HG02588 (cell line): Measurements from ENCODE around the gene NSG1.

Experiments
- ATAC-seq: cut with Tn5 transposase; IDR thresholded peaks from one replicate; pipeline ENCODE4 v1.9.1; 2021; ENCODE audit warnings: mild to moderate bottlenecking, moderate library complexity; ENCODE audit not compliant: unreplicated experiment

NSG1 gene

DNA sequence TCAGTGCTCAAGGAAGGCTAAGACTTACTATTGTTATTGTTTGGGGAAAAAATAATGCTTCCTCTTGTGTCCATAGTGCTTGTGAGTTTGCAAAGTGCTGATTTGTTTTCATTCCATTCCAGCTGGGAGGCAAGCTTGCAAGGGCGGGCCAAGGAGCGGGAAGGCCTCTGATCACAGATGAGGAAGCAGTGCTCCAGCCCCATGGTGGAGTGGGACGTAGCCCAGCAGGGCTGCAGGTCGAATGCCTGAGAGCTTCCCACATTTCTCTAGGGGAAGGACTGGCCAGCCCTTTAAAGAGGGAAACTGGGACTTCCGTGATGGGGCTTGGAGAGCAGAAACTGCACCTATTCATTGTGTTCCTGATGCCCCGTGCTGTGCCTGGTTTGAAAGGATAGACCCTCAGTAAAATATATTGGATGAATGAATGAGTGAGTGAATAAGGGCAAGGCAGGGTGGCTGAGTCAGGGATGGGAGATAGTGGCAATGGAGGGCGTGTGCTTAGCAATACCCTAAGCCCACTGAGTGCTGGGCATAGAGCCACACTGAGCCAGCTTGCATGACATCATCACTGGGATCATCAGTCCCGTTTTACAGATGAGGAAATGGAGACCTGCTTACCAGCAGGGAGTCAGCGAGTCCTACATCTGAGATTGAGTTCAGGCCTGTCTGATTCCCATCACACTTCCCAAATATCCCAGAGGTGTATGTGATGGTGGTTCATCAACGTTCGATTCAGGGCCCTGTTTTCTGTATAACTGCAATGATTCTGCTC, 17.9 kb upstream of the NSG1 start:
- no peak for ATAC-seq

DNA sequence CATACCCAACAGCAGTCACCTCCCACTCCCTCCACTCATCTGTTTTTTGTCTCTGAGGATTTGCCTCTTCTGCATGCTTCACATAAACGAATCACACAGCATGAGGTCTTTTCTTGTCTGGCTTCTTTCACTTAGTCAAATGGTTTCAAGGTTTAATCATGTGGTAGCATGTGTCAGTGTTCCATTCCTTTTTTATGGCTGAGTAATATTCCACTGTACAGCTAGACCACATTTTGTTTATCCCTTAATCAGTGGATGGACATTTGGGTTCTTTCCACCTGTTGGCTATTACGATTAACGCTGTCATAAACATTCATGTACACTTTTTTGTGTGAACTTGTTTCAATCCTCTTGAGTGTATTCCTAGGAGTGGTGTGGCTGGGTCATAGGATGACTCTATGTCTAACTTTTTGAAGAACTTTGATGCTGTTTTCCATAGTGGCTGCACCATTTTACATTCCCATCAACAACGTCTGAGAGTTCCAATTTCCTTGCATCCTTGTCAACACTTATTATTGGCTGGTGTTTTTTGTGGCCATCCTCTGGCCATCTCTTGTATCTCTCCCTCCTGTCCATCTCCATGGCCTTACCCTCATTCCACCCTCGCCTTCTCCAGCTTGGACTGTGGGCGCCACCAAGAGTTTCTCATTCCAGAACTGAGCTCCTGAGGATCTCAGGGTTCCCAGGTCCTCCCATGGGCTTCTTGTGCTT, 12.4 kb upstream of the NSG1 start:
- ATAC-seq, result no peak

DNA sequence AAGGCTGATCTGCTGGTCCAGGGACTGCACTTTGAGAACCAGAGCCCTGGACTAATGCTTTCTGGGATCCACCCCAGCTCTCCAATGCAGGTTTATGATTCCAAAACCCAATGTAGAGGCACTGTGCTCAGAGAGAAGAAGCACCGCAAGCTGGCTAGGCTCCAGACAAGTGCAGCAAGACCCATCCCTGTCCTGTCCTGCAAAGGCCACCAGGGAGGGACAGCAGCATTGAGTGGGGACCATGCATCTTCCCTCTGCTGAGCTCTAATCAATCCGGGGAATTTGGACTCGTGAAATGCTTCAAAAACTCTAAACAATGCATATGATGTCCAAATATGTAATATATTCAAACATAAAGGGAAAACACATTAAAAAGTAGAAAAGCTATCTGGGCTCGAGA, 10.8 kb upstream of the NSG1 start:
- no peak for ATAC-seq

DNA sequence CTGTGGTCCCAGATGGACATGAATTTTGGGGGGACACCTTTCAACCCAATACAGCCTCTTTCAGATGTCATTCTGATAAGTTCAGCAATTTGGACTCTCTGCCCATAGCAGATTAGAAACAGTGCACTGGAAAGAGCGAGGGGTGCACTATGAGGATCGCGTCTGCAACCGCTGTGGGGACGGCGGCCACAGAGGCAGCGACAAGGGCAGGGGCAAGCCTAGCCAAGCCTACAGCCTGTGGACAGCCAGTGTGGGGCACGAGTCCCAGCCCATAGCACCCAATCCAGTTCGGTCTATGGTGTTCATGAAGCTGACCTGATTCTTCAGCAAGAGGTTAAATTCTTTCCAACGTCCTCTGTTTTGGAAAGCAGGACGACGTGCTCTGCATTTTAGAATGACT, 9.7 kb upstream of the NSG1 start:
- no peak for ATAC-seq

DNA sequence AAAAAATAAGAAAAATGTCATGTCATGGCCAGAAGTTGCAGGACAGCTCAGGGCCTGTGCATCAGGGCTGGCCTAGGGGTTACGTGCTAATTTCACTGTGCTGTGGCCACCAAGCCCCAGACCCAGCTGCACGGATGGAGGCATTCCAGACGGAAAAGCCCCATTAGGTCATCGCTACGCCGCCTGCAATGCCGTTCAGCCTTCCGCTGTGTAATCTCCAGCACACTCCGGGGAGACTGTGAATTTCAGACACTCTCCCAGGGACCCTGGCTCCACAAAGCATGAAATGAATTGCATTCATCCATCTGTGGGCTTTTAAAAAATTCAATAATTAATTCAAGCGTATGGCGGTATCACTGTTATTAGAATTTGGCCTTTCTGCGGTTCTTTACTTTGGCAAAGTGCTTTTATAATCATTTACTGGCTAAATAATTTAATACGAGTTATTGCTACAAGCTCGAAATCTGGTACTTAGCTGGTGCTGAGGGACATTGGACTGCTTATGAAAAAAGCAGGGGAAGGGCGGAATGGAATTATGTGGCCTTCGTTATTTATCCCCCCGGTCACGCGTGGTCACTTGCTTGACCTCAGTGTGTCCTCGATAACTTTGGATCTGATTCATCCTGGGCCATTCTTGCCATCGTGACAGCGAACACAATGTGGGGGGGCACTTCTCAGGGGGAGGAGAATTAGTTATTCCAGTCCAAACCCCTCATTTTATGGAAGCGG, 9.0 kb upstream of the NSG1 start:
- no peak for ATAC-seq

DNA sequence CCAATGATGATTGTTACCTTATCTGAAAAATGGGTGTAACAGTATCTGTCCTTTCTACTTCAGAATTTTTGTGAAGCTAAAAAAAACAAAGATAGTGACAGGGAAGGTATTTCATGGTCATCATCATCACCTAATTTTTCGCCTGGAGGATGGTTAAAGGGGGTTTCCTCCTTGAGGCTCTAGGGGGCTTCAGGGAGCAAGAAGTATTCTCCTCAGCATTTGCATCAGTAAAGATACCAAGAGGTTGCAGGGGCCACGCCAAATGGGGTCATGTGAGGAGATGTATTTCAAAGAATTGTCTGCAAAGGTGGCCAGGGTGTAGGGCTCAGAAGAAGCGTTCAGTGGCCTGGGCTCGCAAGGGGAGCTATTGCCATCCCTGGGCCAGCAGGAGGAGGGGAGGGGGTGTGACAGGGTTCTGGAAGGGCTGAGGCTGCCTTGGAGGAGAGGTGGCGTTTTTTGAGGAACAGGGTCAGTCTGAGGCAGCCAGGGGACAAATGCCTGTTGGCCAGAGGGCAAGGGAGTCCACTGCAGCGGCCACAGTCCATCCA, 7.3 kb upstream of the NSG1 start:
- ATAC-seq, result no peak

DNA sequence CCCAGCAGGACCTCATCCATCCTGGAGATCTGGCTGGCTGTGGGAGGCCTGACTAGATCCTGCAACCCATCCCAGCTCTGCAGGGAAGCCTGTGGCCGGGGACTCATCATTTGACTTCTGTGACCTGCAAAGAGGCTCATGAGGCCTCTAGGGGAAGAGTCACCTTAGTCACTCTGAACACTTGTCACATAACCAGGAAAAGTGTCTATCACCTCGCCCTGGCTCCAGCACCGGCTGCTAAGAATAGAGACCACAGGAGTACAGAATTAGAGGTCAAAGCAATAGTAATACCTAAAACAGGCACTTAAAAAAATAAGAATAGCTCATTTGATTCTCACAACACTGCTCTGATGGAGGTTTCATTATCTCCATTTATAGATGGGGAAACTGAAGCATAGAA, 3.8 kb upstream of the NSG1 start:
- no peak for ATAC-seq

DNA sequence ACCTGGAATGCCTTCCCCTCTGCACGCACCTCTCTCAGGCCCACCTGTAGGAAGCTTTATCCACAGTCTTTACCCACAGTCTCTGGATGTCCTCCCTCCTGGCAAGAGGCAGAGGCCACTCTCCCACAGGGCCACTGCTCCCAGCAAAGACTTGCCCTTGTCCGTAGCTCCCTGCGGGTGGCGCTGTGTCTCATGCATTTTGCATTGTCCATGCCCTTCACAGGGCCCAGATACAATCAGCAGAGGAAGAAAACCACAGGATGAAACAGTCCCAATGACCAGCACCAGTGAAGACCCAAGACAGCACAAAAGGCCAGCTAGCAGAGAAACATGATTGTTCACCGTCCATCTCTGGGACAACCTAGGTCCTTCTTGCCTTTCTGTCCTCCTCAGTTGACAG, 2.1 kb upstream of the NSG1 start:
- no peak for ATAC-seq

DNA sequence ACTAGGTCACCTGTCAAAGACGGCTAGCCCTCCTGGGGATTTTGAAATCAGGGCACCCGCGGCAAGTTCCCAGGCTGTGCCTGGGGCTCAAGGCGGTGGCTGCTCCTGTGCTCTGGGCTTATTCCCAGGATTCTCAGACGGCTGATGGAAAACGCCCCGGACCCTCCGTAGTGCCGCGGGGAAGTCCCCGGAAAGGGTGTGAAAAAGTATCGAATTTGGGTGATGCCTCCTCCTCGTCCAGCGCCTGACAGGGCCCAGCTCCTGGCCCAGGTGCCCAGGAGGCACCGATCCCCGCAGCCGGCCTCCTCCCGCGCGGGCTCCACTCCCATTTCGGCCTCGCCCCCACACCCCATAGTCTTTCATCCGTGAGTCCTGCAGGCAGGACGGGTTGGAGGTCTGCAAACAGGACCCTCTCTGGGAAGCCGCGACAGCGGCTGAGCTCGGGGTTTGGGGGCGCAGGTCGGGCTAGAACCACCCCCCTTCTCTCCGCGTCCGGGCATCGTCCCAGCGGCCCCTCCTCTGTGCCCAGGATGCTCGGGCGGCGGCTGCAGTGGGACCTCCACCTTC, 1.1 kb upstream of the NSG1 start:
- ATAC-seq, result no peak

DNA sequence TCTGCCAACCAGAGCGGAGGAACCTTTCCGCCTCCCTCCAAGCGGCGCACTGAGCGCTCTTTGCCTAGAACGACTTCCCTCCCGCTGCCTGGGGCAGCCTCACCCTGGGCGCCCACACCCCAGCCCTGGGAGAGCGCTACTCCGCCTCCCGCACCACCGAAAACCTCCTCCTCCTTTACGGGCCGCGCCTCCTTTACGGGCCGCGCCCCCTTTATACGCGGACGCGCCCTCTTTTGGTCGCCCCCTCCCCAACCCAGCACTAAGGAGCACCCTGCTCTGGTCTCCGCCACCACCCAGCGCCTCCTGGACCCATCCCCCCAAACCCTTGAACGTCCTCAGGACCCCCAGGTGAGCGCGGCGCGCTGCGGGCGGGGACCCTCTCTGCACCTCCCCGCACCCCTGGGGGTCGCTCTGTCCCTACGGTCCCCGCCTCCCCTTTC, 586 bp upstream of the NSG1 start:
- no peak for ATAC-seq

DNA sequence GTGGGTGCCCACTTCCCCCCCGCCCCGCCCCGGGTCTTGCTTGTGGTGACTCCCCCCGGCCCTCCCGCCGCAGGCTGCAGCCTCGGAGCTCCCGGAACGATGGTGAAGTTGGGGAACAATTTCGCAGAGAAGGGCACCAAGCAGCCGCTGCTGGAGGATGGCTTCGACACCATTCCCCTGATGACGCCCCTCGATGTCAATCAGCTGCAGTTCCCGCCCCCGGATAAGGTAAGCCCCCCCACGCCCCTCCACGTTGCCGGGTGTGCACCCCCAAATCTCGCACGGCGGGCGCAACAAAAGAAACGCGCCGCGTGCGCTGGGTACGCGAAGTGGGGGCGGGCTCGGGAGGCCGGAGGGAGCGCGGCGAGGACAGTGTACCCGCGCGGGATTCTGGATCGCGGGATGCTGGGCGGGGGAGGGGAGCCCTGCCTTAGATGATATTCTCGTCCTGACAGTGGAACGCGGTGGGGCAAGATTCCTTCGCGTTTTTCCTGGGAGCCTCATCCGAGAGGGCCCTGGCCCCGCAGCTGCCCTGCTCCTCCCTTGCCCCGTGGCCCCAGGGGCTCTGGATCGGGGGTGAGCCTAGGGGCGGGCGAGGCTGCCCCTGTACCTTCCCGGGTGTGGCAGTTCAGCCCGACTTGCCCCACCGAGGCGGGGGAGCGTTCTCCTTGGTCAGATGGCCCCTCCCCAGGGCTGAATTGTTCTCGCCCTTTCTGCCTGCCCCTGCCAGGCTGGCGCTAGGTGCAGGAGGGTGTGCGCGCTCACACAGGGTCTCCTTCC, 819 bp downstream of the NSG1 start:
- no peak for ATAC-seq

DNA sequence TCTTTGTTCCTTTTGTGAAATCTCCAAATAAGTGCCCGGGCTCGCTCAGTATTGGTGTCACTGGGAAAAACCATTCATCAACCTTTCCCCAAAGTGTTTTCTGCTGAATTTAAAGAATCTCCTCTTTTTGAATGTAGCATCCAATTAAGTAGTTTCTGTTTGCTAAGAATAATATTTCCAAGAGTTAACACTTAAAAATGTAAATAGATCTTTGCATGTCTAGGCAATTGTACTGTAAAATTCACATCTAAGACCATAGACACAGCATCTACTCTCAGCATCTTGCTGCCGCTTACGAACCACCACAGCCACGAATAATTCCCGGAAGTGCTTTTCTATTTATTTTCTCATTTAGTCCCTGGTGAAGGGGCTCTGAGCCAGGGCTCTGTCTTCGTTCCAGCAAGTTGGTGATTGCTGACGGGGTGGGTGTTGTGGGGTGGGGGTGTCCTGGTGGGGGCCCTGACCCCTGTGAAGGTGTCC, 1.4 kb downstream of the NSG1 start:
- ATAC-seq, result no peak

DNA sequence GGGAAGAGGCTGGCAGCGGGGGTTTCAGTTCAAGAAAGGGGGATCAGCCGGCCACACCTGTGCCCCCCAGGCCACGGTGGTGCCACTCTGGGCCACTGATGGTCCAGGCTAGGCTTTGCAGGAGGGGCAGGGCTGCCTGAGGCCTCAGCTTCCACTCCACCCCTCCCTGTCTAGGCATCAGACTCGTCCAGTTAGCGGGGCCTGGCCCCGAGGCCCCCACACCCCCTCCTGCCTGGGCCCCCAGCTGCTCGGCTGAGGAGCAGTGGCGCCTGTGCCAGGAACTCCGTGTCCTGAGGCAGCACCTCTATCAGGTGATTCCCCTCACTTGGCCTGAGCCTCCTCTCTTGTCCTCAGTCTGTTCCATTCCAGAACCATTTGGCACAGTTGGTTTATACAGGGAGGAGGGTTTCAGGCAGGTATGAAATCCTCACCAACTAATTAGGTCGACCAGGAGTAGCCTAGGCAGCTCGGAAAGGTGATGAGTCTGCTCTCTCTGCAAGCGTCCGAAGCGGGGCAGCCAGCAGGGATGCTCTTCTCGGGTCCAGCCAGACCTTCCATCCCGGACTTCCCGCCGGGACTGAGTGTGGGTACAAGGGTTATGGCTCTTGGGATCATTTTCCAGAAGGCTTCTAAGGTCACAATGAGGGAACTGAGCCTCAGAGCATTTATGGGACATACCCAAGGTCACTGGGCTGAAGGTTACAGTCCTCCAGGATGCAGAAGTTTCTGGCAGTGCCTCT, 2.1 kb downstream of the NSG1 start:
- ATAC-seq, result no peak

DNA sequence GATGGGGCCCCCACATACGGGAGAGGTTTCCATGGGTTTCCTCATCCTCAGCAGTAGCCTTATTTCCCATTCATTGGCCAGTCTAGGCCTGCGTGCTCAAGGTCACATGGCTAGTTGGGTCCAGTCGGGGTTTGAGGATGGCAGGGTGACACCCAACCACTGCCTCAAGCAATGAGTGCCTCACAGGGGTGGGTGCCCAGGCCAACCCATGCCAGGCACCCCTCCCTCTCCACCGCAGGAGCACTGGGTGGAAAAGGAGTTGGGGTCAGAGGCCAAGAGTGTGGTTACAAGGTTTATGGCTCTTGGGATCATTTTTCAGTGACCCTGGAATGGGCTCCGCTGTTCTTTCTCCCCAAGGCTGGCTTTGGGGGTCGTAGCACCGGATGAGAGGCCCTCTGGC, 3.1 kb downstream of the NSG1 start:
- ATAC-seq, result no peak

DNA sequence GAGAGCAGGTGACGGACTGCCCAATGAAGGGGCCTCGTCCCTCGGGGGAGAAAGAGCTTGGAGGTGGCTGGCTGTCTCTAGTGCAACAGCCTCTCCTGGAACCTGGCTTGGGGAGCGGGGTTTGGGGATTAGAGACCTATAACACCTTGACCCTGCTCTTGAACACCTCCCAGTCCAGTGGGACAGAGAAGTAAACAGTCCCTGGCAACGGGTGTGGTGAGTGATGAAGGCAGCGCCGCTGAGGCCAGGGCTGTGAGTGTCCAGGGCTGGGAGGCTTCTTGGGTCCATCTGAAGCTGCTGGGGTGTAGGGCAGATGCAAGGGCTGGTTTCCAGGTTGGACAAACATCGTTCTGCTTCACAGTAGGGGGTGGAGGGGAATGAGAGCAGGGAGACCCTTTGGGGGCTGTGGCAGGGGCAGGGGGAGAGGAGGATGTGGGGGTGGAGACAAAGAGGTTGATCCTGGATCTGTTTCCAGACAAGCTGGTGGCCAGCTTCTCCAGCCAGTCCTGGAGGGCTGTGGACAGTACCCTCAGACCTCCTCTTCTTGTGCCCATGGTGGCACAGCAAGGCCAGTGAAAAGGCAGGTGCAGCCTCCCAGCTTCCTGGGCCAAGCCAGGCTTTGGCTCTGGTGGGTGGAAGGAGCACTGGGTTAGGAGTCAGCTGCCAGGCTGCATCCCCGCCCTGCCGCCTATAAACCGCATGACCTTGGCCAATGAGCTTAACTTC, 3.8 kb downstream of the NSG1 start:
- ATAC-seq, result no peak

DNA sequence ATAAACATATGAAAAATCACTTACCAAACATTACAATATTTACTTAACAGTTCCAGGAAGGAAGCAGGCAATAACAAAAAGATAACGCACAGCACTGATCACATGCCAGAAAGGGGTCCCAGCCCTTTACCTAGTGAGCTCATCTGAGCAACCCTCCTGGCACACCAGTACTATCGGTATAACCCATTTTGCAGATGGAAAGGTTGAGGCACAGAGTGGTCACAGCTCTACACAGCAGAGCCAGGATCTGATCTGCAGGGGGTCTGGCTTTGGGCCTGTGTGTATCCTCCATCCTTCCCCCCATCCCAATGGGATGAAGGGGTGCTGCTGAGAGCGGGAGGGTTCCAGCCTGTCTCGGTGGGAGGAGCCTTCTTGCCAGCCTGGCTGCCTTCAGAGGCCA, 5.0 kb downstream of the NSG1 start:
- no peak for ATAC-seq

DNA sequence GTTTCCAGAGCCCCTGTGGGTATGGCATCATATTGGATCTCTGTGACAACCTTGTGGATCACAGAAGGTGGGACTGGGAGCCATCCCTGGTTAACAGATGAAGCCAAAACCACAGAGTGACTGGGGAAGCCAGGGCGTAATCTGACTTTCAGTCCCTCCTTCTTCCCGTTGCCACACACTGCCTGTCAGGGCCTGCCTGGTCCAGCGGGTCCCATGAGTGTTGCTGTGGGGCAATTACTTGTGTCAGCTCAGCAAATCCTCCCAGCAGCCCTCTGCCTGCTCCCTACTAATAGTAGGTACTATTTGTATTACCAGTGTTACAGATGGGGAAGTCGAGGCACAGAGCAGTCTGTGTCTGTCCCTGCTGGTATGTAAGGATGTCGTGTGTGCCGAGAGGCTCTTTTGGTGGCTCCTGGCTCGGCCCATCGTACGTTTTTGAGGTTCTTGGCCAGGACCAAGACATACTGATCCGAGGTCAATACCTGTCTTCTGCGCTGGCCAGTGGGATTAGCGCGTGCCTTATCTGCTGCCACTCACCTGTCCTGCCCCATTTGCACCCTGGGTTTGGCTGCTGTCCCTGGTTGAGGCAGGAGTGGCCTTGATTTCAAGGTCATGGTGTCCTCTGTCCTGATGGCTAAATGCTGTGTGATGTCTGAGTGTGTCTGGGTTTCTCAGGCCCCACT, 5.7 kb downstream of the NSG1 start:
- no peak for ATAC-seq

DNA sequence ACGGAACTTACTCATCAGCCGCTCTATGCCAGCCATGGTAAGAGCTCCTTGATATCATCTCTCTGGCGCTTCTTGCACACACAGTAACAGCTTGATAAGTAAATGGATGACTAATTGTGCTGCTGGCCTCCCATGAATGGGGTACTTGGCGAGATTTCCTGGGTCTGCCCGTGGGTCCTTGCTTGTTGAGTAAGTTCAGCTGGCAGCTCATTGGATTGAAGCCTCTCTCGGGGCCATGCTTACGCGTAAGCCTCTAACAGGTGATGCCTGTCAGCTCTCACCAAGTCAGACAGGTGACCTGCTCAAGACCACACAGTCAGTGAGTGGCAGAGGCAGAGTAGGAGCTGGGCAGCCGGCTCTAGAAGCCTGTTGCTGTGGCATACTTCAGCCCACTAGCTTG, 7.7 kb downstream of the NSG1 start:
- no peak for ATAC-seq

DNA sequence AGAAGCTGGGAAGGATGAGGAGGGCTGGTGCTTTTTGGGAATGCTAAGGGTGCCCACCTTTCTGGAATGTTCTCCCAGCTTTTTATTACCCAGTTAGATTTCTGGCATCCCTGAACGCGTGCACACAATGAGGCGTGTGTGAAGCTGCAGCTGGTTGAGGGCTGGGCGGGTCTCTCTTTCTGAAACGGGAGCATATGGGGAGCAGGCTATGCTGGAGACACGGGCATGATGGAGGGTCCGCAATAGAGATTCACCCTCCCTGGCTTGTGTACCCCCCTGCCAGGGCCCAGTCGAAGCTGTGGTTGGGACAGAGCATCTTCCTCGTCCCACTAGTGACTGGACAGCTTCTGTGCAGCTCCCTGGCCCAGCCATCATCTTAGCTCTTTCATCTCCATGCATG, 8.5 kb downstream of the NSG1 start:
- no peak for ATAC-seq
